HL-60 (cell line): ENCODE data around the gene OR5B21.

Experiments
- DNase-seq, 2 experiments: peaks; one replicate each; pipeline ENCODE4 v3.0.0-alpha.2; 2010 to 2020; ENCODE audit warnings: low read depth in 1 of 2, low spot score in 1 of 2
- H3K27ac ChIP-seq: fragments of 250-450 bp; sonication (Bioruptor Pico); replicated peaks from 2 replicates; pipeline ENCODE4 v1.5.1; 2020; ENCODE audit warnings: mild to moderate bottlenecking, moderate library complexity
- H3K27me3 ChIP-seq: fragments of 250-450 bp; sonication (Bioruptor Pico); 2 replicates; pipeline ENCODE4 v1.5.1; 2021; ENCODE audit warnings: mild to moderate bottlenecking, moderate library complexity; ENCODE audit not compliant: insufficient read depth, poor library complexity, severe bottlenecking
- H3K4me3 ChIP-seq: replicated peaks from 2 replicates; pipeline ENCODE4 v1.5.1; 2011; ENCODE audit warnings: mild to moderate bottlenecking, control low read depth, low read length; ENCODE audit not compliant: insufficient read depth
- CTCF ChIP-seq: IDR thresholded peaks from one replicate; pipeline ENCODE4 v1.5.1; 2011; ENCODE audit warnings: low read length, control low read depth, inconsistent platforms; ENCODE audit not compliant: insufficient read depth
- GABPA ChIP-seq: IDR thresholded peaks from 2 replicates; pipeline ENCODE4 v1.6.1; 2012; ENCODE audit warnings: low read depth
- POLR2AphosphoS5 ChIP-seq: IDR thresholded peaks from 2 replicates; pipeline ENCODE4 v1.6.1; 2012; ENCODE audit warnings: low read depth
- REST ChIP-seq: IDR thresholded peaks from 2 replicates; pipeline ENCODE4 v1.6.1; 2012; ENCODE audit warnings: low read depth; ENCODE audit not compliant: insufficient replicate concordance
- SPI1 ChIP-seq: IDR thresholded peaks from 2 replicates; pipeline ENCODE4 v1.6.1; 2012; ENCODE audit warnings: low read depth, mild to moderate bottlenecking, borderline replicate concordance

Gene OR5B21

GRCh38 chr11:58503361-58503856, 4.5 kb downstream of the OR5B21 start:
- DNase-seq: no peak
- TF ChIP-seq SPI1: no peak
- TF ChIP-seq CTCF: no peak
- no peak for TF ChIP-seq REST
- TF ChIP-seq POLR2AphosphoS5: no peak
- no peak for TF ChIP-seq GABPA

GRCh38 chr11:58502004-58502403, 5.9 kb downstream of the OR5B21 start:
- TF ChIP-seq SPI1: no peak
- no peak for TF ChIP-seq REST
- TF ChIP-seq POLR2AphosphoS5: no peak
- TF ChIP-seq GABPA: no peak
- no peak for TF ChIP-seq CTCF
- Histone ChIP-seq H3K27ac (no peak overlapping the region), H3K27me3 (no peaks in the 10 kb centered on the region), H3K4me3 (no peak overlapping the region)
- DNase-seq: no peak

More at GRCh38 chr11:58503361-58503856, 4.5 kb downstream of the OR5B21 start:
- H3K27me3 ChIP-seq: no peaks in the 10 kb centered on the region
- no peak overlapping the region for H3K4me3 ChIP-seq
- H3K27ac ChIP-seq: no peak overlapping the region

GRCh38 chr11:58498464-58498863, 9.4 kb downstream of the OR5B21 start:
- peak in 1 of 2 experiments; percentile 58 for DNase-seq
- Histone ChIP-seq H3K4me3 (no peak overlapping the region), H3K27ac (0 out of 2 replicates have a peak overlapping the region, but pooled peaks have one; percentile 0), H3K27me3 (no peaks in the 10 kb centered on the region)
- no peak for TF ChIP-seq REST
- TF ChIP-seq POLR2AphosphoS5: no peak
- TF ChIP-seq CTCF: no peak
- no peak for TF ChIP-seq GABPA
- TF ChIP-seq SPI1: peak; percentile 39; the same call in 1 of the 2 replicates
